Ecto neural progenitor cell (in vitro differentiated cells): ENCODE data around the gene LPXN.
A peak's percentile ranks its signal among the peaks of the same experiment; 100 is the strongest.

Experiments used
- DNase-seq: peaks from one replicate; pipeline ENCODE4 v3.0.0-alpha.2; 2018; ENCODE audit warnings: low spot score

LPXN gene

DNA sequence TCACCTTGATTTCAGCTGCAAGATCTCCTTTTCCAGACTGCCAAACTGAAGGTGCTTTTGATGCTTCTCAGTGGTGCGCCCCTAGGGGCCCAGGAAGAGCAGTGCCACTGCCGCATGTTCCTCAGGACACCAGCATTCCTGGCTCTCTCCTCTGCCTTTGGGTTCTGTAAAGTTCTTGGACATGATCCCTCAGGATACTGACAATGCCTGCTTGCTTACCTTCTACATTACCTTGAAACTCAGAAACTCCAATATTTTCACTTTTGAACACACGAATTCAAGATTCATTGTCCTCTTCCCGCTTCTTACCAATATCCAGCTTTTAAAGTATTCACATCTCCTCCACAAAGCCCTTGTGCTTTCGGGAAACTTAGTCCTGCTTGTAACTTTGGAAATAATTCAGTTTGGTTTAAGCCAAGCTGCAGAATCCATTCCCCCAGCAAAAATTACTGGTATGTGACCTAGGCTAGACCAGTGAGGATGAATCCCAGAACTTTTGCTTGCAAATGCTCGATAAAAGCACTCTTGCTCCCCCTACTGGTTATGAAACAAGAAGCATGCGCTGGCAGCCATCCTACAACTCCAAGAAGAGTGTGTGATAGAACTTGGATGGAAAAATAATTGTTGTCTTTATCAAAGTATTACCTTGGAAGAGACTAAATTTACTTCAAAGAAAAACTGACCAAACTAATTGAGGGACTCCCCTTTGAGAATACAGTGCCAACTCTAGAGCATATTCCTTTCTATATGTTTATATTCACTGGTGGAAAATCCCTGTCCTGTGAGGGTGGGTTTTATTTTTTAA is 51.2 kb downstream of the LPXN start:
- DNase-seq, result peak; percentile 63

DNA sequence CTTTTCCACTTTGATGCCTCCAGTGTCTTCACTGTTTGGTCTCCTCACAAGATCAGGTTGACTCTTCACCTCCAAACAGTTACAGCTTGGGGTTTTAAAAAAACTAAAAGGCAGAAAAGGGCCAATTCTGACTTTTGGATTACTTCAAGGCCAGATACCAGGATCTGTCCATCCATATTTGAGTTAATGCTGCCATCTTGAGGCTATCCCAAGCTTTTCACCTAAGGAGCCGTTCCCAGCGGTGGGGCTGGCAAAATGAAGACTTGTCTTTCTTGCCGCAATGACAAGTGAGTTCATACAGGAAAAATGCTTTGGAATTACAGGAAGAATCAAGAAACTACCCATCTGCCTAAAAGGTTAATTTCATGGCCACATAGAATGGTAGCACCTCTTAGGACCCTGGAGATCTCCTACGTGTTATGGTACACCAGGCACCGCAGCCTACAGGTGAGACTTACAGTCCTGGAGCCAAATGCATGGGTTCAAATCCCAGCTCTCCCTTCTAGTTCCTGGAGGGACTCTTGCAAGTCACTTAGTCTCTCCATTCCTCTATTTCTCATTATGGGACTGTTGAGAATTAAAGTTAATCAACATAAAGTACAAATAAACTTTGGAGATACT is 61.8 kb downstream of the LPXN start:
- peak; percentile 63 for DNase-seq

DNA sequence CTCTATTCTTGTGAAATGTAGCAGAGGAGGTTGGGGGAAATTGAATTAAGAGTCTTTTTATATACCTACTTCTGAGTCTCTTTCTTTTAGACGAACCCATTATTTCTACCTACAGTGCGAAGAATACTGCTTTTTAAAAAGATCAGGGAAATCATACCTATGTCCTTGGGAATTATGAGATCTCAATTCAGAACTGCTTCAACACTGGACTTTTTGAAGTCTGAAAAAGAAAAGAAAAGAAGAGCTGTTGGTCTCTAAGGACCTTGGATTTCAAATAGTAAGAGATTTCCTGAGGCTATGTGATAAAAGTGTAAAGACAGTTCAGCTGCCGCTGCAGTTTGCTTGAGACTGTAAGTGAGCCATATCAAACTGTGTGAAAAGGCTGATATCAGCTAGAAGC is 64.0 kb downstream of the LPXN start:
- no peak for DNase-seq

DNA sequence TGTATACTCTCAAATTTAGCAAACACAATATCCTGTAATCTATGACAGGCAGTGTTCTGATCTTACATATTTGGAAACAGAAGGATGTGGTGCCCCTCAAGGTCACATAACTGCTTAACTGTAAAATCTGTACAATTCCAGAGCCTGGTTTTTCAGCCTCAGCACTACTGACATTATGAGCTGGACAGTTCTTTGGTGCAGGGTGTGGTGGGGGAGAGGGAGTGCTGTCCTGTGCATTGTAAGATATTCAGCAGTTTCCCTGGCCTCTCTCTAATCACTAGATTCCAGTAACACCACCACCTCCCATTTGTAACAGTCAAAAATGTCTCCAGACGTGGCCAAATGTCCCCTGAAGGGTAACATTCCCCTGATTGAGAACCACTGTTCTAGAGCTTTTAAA is 65.9 kb downstream of the LPXN start:
- no peak for DNase-seq

DNA sequence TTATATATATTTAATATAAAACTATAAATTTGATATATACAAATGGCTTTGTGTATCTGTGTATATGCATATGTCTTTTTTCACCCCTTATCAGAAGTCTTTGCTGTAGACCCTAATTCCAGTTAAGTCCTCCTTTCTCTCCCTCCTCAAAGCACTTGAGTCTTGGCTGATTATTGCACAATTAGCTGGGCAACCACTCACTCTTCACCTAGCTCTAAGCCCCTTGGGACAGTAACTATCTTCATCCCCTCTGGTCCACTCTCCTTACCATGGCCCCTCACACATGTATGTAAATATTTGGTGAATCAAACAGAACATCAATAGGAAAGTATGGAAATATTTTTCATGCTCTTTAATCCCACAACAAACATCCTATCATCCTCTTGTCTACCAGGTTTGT is 66.8 kb downstream of the LPXN start:
- no peak for DNase-seq

DNA sequence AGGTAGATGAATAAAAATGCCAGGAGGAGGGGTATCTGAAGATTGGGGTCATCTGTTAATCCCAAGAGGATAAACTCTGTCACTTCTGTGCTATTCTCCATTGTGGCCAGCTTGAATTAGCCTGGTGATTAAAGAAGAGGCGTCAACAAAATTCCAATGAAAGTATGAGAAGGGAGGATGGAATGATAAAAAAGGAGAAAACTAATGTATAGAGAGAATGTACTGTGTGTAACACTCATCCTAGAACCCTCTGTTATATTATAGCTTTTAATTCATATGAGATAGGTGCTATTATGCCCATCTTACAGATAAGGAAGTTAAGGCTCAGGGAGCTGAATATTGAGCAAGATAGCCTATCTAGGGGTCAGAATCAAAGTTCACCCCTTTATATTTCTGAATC is 67.7 kb downstream of the LPXN start, which contains the start of gene OR5B21:
Gene OR5B21 (minus strand): TSS at position 101 of the 400 bp plus-strand sequence. CDS start 0 bp downstream, at position 101.
- no peak for DNase-seq

DNA sequence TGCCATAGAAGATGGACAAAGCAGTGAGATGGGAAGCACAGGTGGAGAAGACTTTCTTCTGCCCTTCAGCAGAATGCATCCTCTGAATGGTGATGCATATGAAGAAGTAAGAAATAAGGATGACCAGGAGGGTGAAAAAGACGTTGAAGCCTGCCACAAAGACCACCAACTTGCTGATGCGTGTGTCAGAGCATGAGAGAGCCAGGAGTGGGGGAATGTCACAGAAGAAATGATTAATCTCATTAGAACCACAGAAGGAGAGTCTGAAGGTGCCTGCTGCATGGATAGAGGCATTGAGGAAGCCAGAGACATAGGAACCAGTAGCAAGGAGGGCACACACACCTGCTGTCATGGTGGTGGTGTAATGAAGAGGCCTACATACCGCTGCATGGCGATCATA is 68.3 kb downstream of the LPXN start:
- no peak for DNase-seq

DNA sequence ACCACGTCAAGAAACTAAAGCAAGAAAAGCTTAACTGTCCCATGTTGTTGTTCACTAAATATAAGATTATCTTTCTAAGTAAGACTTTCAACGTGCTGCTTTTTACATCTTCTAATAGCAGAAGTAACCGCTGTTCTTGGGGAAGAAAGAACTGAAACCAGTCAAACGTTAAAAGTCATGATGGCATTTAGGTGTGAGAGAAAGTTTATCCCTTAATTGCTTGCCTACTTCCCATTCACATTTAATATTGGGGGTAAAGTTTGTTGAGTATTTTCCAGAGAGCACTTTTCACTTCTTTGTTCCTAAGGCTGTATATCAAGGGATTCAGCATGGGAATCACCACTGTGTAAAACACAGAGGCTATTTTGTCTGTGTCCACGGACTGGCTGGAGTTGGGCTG is 68.7 kb downstream of the LPXN start:
- no peak for DNase-seq

DNA sequence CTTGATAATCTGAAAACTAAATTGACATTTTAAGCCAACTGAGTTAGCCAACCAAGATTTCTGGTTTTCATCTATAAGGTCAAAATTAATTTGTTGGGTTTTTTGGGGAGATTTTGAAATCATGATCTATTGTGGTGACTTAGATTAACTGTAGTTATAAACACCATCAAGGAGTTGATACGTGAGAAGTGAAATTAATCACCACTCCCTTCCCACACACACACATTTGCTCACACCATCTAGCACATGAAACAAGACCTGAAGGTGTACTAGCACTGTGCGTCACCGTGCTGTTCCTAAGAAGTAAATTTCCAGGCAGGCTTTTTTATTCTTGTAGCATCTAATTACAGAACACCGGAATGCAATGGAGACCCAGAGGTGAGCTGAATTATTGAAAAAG is 69.8 kb downstream of the LPXN start:
- no peak for DNase-seq

DNA sequence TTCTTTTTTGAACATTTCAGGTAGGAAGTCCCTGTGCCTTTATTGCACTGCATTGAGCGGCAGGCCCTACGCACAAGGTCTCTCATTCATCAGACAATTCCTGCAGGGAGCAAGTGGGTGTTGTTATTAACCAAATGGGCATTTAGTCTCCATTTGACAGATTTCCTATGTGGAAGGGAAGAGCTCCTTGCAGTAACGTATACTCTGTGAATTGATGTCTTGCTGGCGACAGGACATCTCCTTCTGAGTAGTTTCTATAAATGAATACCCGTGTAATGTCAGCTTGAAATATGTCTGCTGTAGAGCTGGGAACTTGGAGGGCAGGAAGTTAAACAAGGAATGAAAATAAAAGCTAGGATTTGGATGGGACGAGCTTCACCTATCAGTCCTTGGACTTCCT is 71.4 kb downstream of the LPXN start:
- DNase-seq, result no peak

DNA sequence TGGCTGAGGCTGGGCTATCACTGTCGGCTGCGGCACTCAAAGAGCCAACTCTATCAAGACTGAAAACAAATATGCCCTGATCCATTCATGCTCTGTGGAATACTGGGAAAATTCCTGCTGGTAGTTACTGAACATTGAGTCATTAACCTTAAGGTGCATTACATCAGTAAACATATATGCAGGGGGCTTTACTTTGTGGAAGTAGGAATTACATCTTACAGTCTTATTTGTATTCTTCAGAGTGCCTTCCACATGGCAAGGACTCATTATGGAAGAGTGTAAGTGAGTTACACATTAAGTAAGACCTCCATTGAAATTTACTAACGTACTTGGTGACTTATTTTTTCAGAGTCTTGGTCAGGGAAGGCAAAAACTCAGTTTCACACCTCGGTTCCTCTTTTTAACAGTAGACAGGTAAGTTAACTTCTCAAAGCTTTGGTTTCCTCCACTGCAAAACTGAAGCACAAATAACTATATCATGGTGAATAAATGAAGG is 72.2 kb downstream of the LPXN start:
- DNase-seq, result no peak

DNA sequence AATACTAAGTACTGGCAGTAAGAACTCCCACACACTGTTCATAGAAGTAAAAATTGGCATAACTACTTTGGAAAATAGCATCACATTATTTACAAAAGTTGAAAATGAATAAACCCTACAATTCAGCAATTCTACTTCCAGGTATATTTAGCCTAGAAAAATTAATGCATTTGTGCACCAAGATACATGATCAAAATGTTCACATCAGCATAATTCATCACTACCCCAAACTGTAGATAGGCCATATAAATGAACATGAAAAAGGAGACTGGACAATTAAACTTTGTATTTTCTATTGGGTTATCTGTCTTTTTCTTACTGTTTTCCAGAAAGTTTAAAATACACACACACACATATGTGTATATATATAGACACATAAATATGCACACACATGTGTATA is 73.7 kb downstream of the LPXN start:
- no peak for DNase-seq

DNA sequence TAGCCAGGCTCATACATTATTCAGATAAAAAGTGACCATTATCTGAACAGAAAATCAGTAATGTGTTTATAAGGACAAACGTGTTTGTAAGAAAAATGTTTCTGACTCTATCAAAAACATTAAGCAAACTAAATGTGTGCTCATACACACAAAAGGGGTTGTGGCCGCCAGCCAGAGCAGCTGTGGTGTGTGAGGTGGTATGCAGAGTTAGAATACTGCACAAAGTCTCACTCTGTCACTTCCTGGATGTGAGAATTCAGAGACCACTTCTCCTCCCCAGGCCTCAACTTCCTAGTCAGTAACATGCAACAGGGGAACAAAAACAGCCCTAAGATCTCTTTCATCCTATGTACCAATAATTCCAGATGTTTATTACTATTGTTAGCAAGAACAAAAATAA is 77.2 kb downstream of the LPXN start:
- no peak for DNase-seq

DNA sequence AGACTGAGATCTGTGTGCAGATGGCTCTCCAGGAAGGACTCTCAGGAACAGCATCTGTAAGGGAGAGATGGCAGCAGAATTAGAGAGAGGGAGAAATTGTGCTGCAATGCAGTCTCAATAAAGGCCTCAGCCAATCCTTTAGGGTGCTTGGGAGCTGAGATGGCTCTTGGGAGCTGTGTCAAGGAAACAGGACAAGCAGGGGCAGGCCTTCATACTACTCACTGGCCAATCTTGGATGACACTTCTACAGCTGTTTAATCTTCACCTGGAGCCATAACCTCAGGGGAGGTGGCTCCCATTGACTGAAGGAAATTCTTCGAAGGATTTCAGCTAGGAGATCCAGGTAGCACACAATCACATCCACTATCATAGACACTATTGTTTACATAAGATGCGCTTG is 77.7 kb downstream of the LPXN start:
- DNase-seq, result no peak

DNA sequence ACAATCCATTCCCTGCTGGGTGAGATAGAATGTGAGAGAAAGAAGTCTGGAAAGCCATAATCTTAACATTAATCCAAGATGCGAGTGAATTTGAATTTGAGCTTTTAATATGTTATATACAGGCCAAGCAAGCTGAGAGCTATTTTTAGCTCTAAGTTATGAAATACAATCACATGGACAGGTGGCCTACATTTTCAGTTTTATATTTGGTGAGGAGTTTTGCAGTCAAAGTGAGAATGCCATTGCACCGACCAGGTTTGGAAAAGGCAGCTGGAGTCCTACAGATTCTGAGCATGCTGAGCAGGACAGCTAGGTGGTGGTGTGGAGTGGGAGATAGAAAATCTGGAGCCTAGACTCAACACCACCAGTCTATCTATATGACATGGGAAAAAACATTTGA is 79.8 kb downstream of the LPXN start:
- DNase-seq, result no peak

DNA sequence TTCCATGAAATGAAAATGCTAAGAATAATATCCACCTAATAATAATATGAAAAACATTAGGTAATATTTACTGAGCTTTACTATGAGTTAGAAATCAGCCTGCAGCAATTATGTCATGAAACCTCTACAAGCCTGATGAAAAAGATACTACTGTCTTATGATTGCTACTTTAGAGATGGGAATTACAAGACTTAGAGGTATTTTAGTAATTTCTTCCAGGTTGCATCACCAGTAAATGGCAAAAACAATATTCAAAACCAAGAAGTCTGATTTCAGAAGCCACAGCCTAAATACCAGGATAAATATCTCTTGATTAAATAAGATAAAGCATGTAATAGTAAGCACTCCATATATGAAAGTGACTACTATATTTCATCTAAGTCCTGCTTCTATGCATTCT is 81.6 kb downstream of the LPXN start:
- DNase-seq, result no peak

DNA sequence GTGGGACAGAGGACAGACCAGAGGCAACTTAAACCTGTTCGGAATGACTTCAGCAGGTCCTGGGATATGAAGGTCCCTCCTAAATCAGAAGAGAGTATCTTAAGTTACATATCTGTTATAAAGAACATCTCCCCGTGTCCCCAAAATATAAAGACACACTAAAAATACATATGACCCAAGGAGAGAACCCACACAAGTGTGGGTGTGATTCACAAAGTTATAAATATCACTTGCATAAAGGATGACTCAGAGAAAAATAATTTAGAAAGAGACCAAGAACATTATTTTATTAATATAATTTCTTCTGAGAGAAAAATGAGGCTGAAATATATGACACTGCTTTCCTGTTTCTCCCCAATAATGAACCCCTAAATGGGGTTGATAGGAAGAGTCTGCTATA is 82.0 kb downstream of the LPXN start:
- no peak for DNase-seq

DNA sequence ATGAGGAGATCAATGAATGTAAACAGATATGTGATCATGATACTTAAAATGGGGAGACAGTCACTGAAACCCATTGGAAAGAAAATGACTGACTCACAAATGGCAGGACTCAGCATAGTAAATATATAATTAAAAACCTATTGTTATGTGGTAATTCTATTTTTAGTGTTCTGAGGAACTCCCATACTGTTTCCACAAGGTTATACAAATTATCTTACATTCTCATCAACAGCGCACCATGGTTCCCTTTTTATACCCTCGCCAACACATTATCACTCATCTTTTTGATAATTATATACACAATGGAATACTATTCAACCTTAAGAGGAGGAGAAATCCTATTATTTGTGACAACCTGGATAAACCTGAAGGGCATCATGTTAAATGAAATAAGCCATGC is 84.8 kb downstream of the LPXN start:
- DNase-seq, result no peak

DNA sequence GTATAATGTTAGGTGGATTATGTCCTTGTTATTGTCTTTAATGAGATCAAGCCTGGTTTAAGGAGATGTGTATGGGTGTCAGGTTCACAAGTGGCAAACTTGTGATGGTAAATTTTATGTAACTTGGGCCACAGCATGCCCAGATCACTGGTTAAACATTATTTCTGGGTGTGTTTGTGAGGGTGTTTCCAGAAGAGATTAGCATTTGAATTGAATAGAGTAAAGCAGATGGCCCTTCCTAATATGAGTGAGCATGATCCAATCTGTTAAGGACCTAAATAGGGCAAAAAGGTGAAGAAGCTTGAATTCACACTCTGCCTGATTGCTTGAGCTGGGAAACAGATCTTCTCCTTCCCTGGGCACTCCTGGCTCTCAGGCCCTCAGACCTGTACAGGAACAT is 88.5 kb downstream of the LPXN start:
- DNase-seq, result no peak

DNA sequence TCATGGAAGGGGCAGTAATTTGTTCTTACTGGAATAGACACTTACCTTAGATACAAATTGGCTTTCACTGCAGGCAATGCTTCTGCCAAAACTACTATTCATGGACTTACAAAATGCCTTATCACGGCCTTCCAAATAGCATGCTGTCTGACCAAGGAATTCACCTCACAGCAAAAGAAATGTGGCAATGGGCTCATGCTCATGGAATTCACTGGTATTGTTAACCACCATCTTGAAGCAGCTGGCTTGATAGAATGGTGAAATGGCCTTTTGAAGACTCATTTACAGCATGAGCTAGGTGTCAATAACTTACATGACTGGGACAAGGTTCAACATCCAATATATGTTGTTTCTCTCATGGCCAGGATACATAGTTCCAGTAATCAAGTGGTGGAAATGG is 89.7 kb downstream of the LPXN start:
- DNase-seq, result no peak
